Mesendoderm (in vitro differentiated cells): ENCODE measurements around the gene SCO2.
"Not testable (repeated sequence)": the region's sequence is repeated elsewhere in the genome, so short reads cannot be mapped to it uniquely, and the experiment has no call there.

ENCODE experiments used
- DNase-seq: peaks from one replicate; pipeline ENCODE4 v3.0.0; 2013
- H2AK5ac ChIP-seq: 2 replicates; pipeline ENCODE4 v1.6.1; 2013; ENCODE audit warnings: low read length, inconsistent platforms
- H2BK120ac ChIP-seq: 2 replicates; pipeline ENCODE4 v1.6.1; 2013; ENCODE audit warnings: low read depth, mild to moderate bottlenecking, low read length, moderate library complexity, mixed read lengths
- H2BK15ac ChIP-seq: replicated peaks from 2 replicates; pipeline ENCODE4 v1.6.1; 2013; ENCODE audit warnings: low read depth, mild to moderate bottlenecking, moderate library complexity
- H2BK5ac ChIP-seq: 2 replicates; pipeline ENCODE4 v1.6.1; 2013; ENCODE audit warnings: low read length, inconsistent platforms
- H3K18ac ChIP-seq: 2 replicates; pipeline ENCODE4 v1.6.1; 2013; ENCODE audit warnings: mild to moderate bottlenecking, low read length, mixed read lengths
- H3K23ac ChIP-seq: one replicate; pipeline ENCODE4 v1.6.1; 2013; ENCODE audit warnings: low read length
- H3K27ac ChIP-seq: 2 replicates; pipeline ENCODE4 v1.5.1; 2013; ENCODE audit warnings: low read depth, mild to moderate bottlenecking, inconsistent platforms, low read length, moderate library complexity
- H3K27me3 ChIP-seq: 2 replicates; pipeline ENCODE4 v1.6.1; 2013; ENCODE audit warnings: low read length, control low read depth, mild to moderate bottlenecking, inconsistent platforms; ENCODE audit not compliant: insufficient read depth, poor library complexity
- H3K36me3 ChIP-seq: 2 replicates; pipeline ENCODE4 v1.6.1; 2013; ENCODE audit warnings: low read length, inconsistent platforms; ENCODE audit not compliant: control insufficient read depth, insufficient read depth
- H3K4ac ChIP-seq: one replicate; pipeline ENCODE4 v1.6.1; 2013; ENCODE audit warnings: low read depth, mild to moderate bottlenecking, low read length, moderate library complexity
- H3K4me1 ChIP-seq: 2 replicates; pipeline ENCODE4 v1.6.1; 2013; ENCODE audit warnings: low read depth, low read length, inconsistent platforms; ENCODE audit not compliant: control insufficient read depth
- H3K4me2 ChIP-seq: 2 replicates; pipeline ENCODE4 v1.6.1; 2013; ENCODE audit warnings: low read length
- H3K4me3 ChIP-seq: 2 replicates; pipeline ENCODE4 v1.5.1; 2013; ENCODE audit warnings: mild to moderate bottlenecking, low read length
- H3K56ac ChIP-seq: one replicate; pipeline ENCODE4 v1.6.1; 2013; ENCODE audit warnings: low read length
- H3K79me1 ChIP-seq: 2 replicates; pipeline ENCODE4 v1.6.1; 2013; ENCODE audit warnings: low read length, inconsistent platforms
- H3K79me2 ChIP-seq: 2 replicates; pipeline ENCODE4 v1.6.1; 2013; ENCODE audit warnings: mild to moderate bottlenecking, low read length; ENCODE audit not compliant: control insufficient read depth, insufficient read depth
- H3K9ac ChIP-seq: 2 replicates; pipeline ENCODE4 v1.6.1; 2013; ENCODE audit warnings: low read length, inconsistent platforms
- H4K5ac ChIP-seq: one replicate; pipeline ENCODE4 v1.6.1; 2013; ENCODE audit warnings: low read length
- H4K8ac ChIP-seq: one replicate; pipeline ENCODE4 v1.6.1; 2013; ENCODE audit warnings: low read depth, mild to moderate bottlenecking, control low read depth, low read length, moderate library complexity
- WGBS: extraction: QIAGEN DNeasy Blood & Tissue Kit; methylation state at CpG from one replicate; pipeline ENCODE4 v1.1.7; 2013; ENCODE audit warnings: low lambda C conversion rate, missing lambda C conversion rate; ENCODE audit not compliant: insufficient coverage; ENCODE audit errors: extremely low coverage; 5-methylcytosine and 5-hydroxymethylcytosine counted together

The SCO2 gene

DNA sequence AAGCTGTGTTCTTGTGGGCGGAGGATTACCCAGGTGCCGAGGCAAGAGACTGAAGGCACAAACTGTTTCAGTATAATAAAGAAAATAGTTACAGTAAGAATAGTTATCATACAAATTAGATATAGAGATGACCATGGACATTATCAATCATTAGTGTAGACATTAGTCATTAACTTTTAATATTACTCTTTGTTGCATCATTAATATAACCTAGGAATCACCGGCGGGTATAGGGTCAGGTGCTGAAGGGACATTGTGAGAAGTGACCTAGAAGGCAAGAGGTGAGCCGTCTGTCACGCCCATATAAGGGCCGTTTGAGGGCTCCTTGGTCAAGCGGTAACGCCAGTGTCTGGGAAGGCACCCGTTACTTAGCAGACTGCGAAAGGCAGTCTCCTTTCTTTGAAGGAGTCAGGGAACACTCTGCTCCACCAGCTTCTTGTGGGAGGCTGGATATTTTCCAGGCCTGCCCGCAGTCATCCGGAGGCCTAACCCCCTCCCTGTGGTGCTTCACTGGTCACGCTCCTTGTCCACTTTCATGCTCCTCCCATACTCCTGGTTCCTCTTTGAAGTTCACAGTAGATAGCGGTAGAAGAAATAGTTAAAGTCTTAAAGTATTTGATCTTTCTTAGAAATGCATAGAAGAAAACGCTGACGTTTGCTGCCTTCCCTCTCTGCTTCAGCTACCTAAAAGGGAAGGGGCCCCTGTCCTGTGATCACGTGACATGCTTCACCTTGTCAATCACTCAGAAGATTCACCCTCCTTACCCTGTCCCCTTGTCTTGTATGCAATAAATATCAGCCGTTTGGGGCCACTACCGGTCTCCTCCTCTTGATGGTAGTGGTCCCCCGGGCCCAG, 8.7 kb upstream of the SCO2 start:
- not testable (repeated sequence) for H4K5ac ChIP-seq, H3K18ac ChIP-seq, H3K79me1 ChIP-seq, H3K36me3 ChIP-seq, H3K4me3 ChIP-seq, H3K56ac ChIP-seq, H2BK120ac ChIP-seq, DNase-seq, H3K79me2 ChIP-seq, H3K27ac ChIP-seq, H2BK5ac ChIP-seq, H3K4me2 ChIP-seq, H3K4me1 ChIP-seq, H3K9ac ChIP-seq, H2AK5ac ChIP-seq, H4K8ac ChIP-seq, H3K4ac ChIP-seq, H2BK15ac ChIP-seq, H3K23ac ChIP-seq
- H3K27me3 ChIP-seq, result peaks cover 19% of the 10 kb centered on the region
- no CpG with 5 or more reads among the region's 21 CpGs for WGBS

DNA sequence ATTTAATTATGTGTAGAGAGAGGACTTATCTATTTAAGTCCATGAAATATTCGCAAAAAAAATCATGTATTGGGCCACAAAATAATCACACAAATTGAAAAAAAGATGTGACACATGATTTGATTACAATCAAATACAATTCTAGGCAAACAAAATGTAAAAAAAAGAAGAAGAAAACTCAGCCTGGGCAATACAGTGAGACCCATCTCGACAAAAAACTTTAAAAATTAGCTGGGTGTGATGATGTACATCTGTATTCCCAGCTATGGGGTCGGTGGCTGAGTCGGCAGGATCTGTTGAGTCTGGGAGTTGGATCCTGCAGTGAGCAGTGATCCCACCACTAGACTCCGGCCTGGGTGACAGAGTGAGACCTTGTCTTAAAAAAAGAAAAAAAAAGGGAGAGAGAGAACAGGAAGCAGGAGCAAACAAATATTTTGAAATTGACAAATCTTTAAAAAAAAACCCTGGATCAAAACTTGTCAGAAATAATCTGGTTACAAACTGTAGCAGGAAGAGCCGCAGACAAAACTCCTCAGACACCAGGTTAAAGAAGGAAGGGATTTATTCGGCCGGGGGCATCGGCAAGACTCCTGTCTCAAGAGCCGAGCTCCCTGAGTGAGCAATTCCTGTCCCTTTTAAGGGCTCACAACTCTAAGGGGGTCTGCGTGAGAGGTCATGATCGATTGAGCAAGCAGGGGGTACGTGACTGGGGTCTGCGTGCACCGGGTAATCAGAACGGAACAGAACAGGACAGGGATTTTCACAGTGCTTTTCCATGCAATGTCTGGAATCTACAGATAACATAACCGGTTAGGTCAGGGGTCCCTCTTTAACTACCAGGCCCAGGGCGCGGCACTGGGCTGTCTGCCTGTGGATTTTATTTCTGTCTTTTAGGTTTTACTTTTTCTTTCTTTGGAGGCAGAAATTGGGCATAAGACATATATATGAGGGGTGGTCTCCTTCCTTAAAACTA, 7.7 kb upstream of the SCO2 start:
- no peak overlapping the region for H2BK5ac ChIP-seq
- no peak overlapping the region for H4K8ac ChIP-seq
- H2BK15ac ChIP-seq, result no peak overlapping the region
- H3K36me3 ChIP-seq, result no peaks in the 10 kb centered on the region
- no peak overlapping the region for H3K56ac ChIP-seq
- peaks cover 23% of the 10 kb centered on the region for H3K27me3 ChIP-seq
- H2AK5ac ChIP-seq, result no peak overlapping the region
- H3K4me1 ChIP-seq, result peaks cover 3% of the 10 kb centered on the region
- H3K79me1 ChIP-seq, result no peaks in the 10 kb centered on the region
- H3K9ac ChIP-seq, result no peak overlapping the region
- H3K18ac ChIP-seq, result no peak overlapping the region
- no peak overlapping the region for H4K5ac ChIP-seq
- no peak overlapping the region for H3K23ac ChIP-seq
- no peak overlapping the region for H3K4me2 ChIP-seq
- no peaks in the 10 kb centered on the region for H3K79me2 ChIP-seq
- WGBS, result no CpG with 5 or more reads among the region's 19 CpGs
- no peak overlapping the region for H3K4ac ChIP-seq
- no peak overlapping the region for H2BK120ac ChIP-seq
- H3K4me3 ChIP-seq, result no peak overlapping the region
- DNase-seq, result no peak
- no peak overlapping the region for H3K27ac ChIP-seq

DNA sequence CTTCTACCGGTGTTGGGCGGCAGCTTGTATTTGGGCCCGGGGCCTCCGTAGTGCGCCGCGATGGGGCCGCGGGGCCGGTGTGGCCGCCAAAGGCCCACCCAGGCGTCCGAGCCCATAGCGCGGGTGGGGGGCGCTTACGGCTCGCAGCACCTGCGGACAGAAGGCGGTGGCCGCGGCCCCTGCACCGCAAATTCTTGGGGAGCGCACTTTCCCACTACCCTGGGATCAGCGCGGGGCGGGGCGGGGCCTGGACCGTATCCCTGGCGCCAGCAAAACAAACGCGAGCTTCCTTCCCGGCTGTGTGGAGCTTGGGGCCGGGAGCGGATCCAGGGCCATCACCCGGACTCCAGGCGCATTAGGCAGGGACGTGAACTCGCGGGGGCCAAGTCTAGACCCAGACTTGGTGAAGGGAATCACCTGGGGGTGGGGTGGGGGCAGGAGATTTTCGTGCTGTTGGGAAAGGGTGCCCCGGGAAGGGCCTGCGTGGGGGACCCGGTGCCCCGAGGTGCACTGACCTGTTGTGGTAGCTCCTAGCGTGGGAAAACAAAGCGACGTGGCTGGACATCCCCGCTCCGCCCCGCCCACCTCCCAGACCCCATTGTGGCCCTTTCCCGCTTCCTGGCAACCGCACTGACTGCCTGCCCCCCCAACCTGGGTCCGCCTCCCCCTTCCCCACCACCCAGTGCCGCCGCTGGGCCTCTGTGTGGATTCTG, 6.7 kb upstream of the SCO2 start:
- H2BK120ac ChIP-seq, result no peak overlapping the region
- H3K36me3 ChIP-seq, result no peaks in the 10 kb centered on the region
- H3K27ac ChIP-seq, result no peak overlapping the region
- WGBS, result no CpG with 5 or more reads among the region's 56 CpGs
- no peak overlapping the region for H3K4ac ChIP-seq
- H2BK5ac ChIP-seq, result no peak overlapping the region
- no peaks in the 10 kb centered on the region for H3K79me1 ChIP-seq
- H3K4me2 ChIP-seq, result peak overlapping the region; percentile 46
- H3K56ac ChIP-seq, result peak overlapping the region; percentile 42
- no peak overlapping the region for H3K18ac ChIP-seq
- H3K9ac ChIP-seq, result peak overlapping the region; percentile 50
- no peak overlapping the region for H4K5ac ChIP-seq
- no peak overlapping the region for H3K23ac ChIP-seq
- no peak overlapping the region for H2AK5ac ChIP-seq
- H3K4me1 ChIP-seq, result peaks cover 3% of the 10 kb centered on the region
- peaks cover 23% of the 10 kb centered on the region for H3K27me3 ChIP-seq
- no peak overlapping the region for H3K4me3 ChIP-seq
- no peak overlapping the region for H4K8ac ChIP-seq
- peak; percentile 56 for DNase-seq
- no peaks in the 10 kb centered on the region for H3K79me2 ChIP-seq
- no peak overlapping the region for H2BK15ac ChIP-seq

DNA sequence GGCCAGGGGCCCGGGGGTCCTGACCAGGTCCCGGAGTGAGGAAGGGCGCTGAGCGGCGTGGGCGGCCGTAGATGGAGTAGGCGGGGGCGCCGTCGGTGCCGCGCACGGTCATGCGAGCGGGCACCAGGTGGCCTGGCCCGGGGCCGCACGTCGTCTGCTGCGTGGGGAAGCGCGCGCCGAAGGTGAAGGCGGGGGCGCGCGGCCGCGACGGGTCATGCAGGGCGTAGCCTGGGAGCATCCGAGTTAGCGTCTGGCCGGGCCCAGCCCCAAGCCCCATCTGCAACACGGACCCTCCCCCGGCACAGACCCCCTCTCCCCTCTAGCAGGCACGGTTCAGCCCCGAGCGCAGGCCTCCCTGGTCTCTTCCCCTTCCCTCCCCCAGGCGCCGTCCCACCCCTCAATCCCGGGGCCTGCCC, 6.2 kb upstream of the SCO2 start:
- H3K79me2 ChIP-seq, result no peaks in the 10 kb centered on the region
- no peak overlapping the region for H4K5ac ChIP-seq
- no peaks in the 10 kb centered on the region for H3K36me3 ChIP-seq
- no peak overlapping the region for H3K23ac ChIP-seq
- no peak overlapping the region for H3K18ac ChIP-seq
- H2BK120ac ChIP-seq, result no peak overlapping the region
- no peak overlapping the region for H4K8ac ChIP-seq
- no peak for DNase-seq
- H3K27ac ChIP-seq, result no peak overlapping the region
- WGBS, result no CpG with 5 or more reads among the region's 44 CpGs
- no peak overlapping the region for H3K4me3 ChIP-seq
- peaks cover 3% of the 10 kb centered on the region for H3K4me1 ChIP-seq
- no peak overlapping the region for H2BK5ac ChIP-seq
- no peak overlapping the region for H2BK15ac ChIP-seq
- H3K9ac ChIP-seq, result peak overlapping the region; percentile 50
- H3K27me3 ChIP-seq, result peaks cover 23% of the 10 kb centered on the region
- no peak overlapping the region for H3K4ac ChIP-seq
- peak overlapping the region; percentile 46 for H3K4me2 ChIP-seq
- no peak overlapping the region for H2AK5ac ChIP-seq
- H3K56ac ChIP-seq, result peak overlapping the region; percentile 76
- no peaks in the 10 kb centered on the region for H3K79me1 ChIP-seq

DNA sequence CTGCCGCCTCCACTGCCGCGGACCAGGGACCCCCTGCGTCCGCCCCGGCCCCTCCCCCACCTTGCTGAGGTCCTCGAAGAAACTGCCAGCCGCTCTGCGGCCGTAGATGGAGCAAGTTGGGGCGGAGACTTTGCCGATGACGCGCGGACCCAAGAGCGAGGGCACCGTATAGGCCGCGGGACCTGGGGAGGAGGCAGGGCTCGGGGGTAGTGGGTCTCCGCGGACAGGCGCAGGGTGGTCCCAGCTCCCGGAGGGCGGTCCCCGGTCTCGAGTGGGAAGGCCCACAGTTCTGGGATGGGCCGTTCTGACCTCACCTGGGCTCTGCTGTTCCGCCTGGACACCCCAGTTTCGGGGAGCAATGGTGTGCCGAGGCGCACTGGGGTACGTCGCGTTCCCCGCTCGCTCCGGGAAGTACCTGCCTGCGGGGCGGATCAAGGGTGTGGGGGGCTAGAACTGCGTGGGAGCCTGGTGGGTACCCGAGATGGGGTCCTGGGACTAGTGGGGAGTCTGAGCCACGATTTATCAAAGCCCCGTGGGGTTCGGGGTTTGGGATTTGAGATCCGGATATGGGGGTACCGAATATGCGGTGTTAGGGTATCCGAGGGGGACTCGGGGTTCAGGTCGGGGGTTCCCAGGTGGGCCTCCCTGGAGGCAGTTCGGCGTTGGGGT, 5.6 kb upstream of the SCO2 start:
- Histone ChIP-seq H3K27me3 (peaks cover 23% of the 10 kb centered on the region), H3K4me2 (peak overlapping the region; percentile 16)

More for the DNA sequence above, 5.6 kb upstream of the SCO2 start:
- peak; percentile 87 for DNase-seq
- H3K23ac ChIP-seq, result no peak overlapping the region
- H2BK5ac ChIP-seq, result no peak overlapping the region
- no peak overlapping the region for H4K5ac ChIP-seq
- no peak overlapping the region for H2AK5ac ChIP-seq
- peaks cover 3% of the 10 kb centered on the region for H3K4me1 ChIP-seq
- no peak overlapping the region for H3K18ac ChIP-seq
- no CpG with 5 or more reads among the region's 53 CpGs for WGBS
- no peaks in the 10 kb centered on the region for H3K79me2 ChIP-seq
- H3K36me3 ChIP-seq, result no peaks in the 10 kb centered on the region
- no peak overlapping the region for H4K8ac ChIP-seq
- H2BK120ac ChIP-seq, result no peak overlapping the region
- peak overlapping the region; percentile 76 for H3K56ac ChIP-seq
- H3K27ac ChIP-seq, result no peak overlapping the region
- no peaks in the 10 kb centered on the region for H3K79me1 ChIP-seq
- no peak overlapping the region for H3K4me3 ChIP-seq
- peak overlapping the region; percentile 35 for H3K9ac ChIP-seq
- no peak overlapping the region for H3K4ac ChIP-seq
- H2BK15ac ChIP-seq, result no peak overlapping the region
